GM21825 (cell line): ENCODE data around the gene STKLD1.
"Not testable (repeated sequence)": the region's sequence is repeated elsewhere in the genome, so short reads cannot be mapped to it uniquely, and the experiment has no call there.

Experiments
- ATAC-seq: cut with Tn5 transposase; IDR thresholded peaks from one replicate; pipeline ENCODE4 v1.9.1; 2021; ENCODE audit warnings: mild to moderate bottlenecking, moderate library complexity; ENCODE audit not compliant: unreplicated experiment

STKLD1 gene

DNA sequence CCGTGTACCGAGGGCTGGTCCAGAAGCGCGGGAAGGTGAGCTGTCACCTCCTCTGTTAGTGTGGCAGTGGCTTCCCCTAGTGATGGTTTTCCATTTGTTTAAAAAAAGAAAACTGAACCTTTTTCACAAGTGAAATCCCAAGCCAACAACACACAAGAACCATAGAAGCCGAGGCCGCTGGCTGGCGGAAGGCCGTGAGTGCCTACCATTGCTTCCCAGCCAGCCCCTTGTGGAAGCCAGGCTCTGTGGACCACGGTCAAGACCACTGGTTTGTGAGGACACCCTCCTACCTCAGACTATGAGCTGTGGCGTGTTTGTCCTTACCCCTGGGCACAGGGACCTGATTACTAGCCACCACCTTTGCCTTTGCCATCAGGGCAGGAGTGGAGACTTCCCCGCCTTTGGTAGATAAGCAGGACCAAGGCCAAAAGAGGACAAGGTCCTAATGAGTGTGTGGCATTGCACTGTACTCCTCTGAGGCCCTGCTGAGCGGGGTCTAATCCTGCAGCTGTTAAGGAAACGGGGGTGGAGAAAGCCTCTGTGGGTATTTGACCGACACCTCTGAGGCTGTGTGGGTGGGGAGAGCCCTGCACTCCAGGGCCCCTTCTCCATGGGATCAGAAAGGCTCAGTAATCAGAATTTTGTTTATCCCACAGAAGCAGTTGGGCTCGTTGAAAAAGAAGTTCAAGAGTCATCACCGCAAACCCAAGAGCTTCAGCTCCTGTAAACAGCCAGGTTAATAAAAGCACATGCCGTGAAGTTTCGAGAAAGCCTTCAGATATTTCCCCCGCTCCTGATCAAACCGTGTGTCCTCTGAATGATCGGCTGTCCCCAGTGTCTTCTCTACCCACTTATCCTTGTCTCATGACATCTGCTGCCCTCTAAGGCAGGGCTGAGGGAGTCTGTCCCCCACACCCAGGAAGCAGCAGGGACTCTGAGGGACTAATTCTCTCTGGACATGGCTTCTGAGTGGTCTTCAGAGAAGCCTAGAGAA, 15.5 kb upstream of the STKLD1 start:
- no peak for ATAC-seq

DNA sequence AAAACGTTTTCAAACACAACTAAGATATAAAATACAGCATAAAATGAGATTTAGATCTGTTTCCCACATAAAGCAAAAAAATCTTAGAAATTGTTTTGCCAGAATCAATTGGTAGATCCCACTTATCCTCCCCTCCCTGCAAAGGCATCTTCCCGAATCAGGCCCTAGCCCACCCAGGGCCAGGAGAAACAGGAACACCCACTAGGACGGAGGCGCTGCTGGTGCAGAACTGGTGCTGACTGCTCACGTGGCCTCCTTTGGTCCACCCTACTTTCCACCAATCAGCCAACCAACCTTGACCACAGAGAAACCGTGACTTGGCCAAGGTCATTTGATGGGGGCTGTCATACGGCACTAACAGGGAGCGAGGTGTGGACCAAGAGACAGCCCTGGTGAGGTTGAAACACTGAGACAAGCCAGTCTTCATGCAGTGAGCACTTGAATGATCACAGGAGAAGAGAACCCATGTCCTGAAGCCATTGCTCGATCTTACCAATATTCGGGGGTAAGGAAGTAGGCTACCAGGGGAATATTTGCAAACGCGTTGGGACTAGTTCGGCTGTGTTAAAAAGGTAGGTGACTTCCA, 14.6 kb upstream of the STKLD1 start:
- no peak for ATAC-seq

GRCh38 chr9:133362359-133363044, 13.7 kb upstream of the STKLD1 start:
- no peak for ATAC-seq

DNA sequence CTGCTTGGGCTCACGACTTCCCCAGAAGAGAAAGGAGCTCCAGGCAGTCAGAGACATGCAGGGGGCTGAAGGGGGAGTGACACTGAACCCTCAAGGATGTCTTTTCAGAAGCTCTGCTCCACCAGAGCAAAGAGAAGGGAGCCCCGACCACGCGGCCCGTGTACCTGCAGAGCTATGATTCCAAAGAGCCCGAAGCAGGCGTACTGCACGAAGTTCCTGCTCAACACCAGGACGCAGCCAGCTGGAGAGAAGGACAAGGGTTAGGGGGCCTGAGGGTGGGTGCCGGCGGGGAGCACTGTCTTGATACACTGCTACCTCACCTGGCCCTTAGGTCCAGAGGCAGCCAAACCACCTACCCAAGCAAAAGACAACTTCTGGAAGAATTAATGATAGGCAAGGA, 9.7 kb upstream of the STKLD1 start:
- ATAC-seq: no peak

DNA sequence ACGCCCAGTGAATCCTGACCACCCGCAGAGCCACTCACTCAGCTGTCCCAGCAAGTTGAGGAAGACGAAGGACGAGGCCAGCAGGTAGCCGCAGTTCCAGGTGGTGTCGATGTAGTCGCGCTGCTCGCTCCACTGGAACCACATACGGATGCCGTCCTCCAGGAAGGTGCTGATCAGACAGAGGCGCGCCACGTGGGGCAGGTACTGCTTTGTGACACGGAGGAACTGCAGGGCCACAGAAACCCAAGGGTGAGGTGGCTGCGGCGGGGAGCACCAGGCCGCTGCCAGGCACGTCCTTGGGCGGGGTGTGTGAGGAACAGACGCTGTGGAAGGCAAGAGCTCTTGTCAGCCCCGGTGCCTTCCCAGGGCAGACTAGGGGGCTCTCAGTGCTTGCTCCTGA, 8.9 kb upstream of the STKLD1 start:
- ATAC-seq: no peak

DNA sequence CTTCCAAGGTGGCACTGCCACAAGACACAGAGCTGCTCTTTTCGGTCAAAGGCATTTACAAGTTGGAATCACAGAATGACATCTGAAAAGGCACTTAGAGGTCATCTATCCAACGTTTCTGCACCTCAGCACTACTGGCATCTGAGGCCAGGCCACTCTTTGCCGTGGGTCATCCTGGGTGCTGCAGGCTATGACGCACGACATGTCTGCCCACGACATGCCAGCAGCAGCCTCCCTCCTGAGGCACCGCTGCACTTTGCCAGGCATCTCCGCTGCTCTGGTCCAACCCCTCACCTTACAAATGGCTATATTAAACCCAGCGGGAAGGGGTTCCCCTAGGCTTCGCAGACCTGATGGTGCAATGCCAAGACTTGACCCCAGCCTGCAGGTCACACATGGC, 8.4 kb upstream of the STKLD1 start:
- no peak for ATAC-seq

DNA sequence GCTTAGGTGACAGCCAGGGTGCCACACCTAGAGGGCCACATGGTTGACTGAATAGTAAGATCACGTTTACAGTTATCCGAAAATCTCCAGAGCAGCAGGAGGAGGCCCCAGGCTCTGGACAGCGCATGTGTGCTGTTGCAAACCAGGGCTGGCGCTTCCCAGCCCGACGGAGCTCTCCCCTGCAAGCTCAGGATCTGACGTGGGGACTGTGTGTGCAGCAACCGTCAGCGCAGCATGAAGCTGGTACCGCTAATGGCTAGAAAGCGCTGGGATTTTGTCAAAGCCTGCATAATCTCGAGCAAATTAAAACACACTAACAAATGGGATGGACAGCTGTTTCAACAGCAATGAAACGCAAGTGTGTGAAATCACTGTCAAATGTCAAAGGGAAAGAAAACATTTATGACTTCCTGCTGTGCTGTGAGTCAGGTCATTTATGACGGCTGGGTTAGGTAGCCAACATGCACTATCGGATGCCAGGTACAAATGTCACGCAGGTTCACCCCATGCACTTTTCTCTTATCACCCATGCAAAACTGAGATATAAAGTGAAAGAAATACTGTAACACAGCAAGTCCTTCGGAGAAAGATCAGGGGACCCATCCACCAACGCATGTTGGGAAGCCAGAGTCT, 7.8 kb upstream of the STKLD1 start:
- ATAC-seq: no peak

- no peak for ATAC-seq
Measured at GRCh38 chr9:133369422-133369821, 6.7 kb upstream of the STKLD1 start.

DNA sequence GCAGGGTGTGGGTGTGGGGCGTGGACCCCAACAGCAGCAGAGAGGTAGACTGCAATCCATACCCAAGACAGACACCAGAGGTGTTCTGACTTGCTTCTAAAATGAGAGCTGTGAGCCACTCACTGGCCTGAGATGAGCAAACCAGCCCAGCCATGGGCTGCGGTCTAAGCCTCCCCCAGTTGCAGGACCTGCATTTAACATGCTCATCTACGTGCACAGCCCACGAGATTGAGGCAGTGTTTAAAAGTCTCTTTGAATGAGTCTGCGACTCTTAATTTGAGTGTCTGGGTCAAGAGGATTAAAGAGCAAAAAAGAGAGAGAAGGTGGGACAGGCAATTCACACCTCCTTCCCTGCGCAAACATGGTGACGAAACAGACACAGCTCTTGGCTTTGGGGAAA, 6.2 kb upstream of the STKLD1 start:
- no peak for ATAC-seq

DNA sequence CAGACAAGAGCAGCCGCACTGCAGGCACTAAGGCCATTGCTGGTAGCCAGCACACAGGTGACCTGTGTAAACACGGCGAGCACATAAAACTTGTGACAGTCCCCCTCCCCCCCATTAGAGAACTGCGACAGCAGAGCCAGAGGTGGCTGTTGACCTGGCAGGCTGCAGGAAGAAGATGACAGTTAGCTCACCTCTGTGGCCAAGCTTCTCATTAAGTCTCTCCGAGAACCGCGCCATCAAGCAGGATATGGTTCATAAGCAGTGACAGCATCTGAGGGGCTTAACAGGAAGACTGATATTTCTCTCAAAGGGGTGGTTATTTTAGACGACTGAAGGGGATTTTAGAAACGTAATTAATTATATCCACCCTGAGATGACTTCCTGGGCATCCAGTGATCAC, 5.5 kb upstream of the STKLD1 start:
- ATAC-seq: no peak

GRCh38 chr9:133371261-133371711, 4.9 kb upstream of the STKLD1 start:
- no peak for ATAC-seq

DNA sequence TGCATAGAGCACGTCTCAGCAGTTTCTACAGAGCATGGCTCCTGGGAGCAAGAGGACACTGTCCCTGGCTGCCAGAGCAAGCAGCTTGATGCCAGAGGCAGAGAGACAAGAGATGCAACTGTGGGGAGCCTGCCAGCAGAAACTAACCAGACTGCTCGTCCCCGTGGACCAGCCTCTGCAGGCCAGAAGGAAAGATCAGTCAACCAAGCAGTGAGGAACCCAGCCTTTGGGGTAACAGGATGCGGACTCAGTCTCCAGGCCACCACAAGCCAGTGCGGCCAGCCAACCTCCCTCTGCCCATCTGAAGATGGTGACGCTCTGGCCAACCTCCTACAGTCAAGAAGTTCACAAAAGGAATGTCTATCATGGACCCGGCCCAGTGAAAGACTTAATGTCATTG, 4.0 kb upstream of the STKLD1 start:
- ATAC-seq: no peak

GRCh38 chr9:133374612-133375115, 1.5 kb upstream of the STKLD1 start:
- no peak for ATAC-seq

DNA sequence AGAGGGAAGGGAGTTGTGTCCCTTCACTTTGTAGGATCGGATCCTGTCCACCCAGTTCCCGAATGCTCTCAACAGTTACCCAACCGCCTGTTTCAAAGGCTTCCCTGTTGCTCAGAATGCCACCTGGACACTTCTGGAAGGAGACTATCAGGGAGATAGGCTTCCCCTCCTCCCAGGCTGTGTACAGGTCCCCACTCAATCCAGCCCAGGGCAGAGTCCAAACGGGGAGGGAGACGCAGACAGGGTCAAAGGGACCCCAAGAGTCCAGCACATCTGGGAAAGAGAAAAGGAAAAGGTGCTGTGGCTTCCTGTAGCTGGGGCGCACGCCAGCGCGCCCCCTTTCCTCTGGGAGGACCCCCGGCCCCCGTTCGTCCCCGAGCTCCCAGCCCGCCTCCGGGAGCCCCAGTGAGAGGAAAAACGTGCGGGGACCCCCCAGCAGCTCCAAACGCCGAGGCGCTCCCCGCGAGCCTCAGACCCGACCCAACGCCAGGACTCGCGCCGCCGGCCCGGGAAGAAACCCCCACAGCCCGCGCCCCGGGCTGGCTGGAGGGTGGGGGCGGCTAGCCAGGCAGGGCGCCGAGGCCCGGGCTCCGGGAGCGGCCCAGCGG, 946 bp upstream of the STKLD1 start:
- ATAC-seq: peak; percentile 6

- not testable (repeated sequence) for ATAC-seq
Measured at GRCh38 chr9:133377280-133377679, 1.1 kb downstream of the STKLD1 start.

- no peak for ATAC-seq
Measured at GRCh38 chr9:133377721-133378216, 1.6 kb downstream of the STKLD1 start.

GRCh38 chr9:133378408-133378962, 2.3 kb downstream of the STKLD1 start:
- no peak for ATAC-seq

GRCh38 chr9:133379153-133380086, 3.3 kb downstream of the STKLD1 start:
- no peak for ATAC-seq

GRCh38 chr9:133380734-133381133, 4.6 kb downstream of the STKLD1 start:
- no peak for ATAC-seq
